ENCODE measurements around the gene CDH22. TPM values are rescaled to one million over a fixed set of nuclear protein-coding genes. Genes with fewer than 3 reads are reported as not detected.

CDH22 gene
- total and polyA plus RNA-seq, 9 of the 15 experiments (the other 6 are each of a cell fraction or from before 2014, with no cell fraction given) = 0.07 to 0.08 TPM; not detected in 7

DNA sequence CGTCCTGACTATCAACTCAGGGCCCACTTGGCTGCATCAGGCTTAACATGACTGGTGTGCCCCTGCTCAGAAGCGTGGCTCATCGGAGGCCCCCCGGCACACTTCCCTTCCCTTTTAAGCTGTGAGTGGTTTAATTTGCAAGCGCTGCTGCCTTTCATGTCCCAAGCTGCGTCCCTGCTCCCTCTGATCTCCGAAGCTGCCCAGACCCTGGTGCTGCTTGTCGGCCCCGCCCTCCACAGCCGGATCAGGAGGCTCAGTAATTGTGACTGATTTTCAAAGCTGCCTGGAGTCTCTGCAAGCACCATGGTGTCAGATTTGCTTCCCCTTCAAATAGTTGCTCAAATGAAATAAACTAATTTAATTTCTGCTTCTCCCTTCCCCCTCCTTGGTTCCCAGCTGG lies 71.1 kb downstream of the CDH22 start (continued):
- TF ChIP-seq SAP30 (IDR thresholded peaks at IDR 0.05; ENCODE audit: borderline replicate concordance, insufficient read depth, low read depth, low read length, poor library complexity, severe bottlenecking) (no peak), ZNF695 (CRISPR knock-in tag; IDR thresholded peaks at IDR 0.05) (no peak), RAD51 (IDR thresholded peaks at IDR 0.05; ENCODE audit: borderline replicate concordance, low read depth) (no peak)

DNA sequence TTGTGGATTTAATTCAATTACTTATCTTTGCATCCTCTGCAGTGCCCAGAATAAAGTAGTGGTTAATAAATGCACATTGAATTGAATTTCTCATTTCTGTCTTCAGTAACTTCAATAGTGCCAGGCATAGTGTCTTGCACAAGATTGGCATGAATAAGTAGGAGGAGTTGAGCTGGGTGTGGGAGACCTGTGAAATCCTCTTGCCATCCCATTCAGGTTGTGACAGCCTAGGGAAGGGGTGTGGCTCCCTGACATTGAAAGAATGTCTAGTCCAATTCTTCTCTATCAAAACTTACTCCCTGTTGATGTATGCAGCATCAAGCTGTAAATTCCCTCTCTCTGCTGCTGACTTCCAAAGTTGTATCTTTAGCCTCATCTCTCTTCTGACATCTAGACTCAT lies 73.2 kb downstream of the CDH22 start:
- TF ChIP-seq STAT5B (CRISPR knock-in tag; IDR thresholded peaks at IDR 0.05) (no peak), CHD4 (IDR thresholded peaks at IDR 0.05; ENCODE audit: insufficient read depth, insufficient replicate concordance, low read depth, low read length, poor library complexity, severe bottlenecking) (no peak), HNRNPUL1 (IDR thresholded peaks at IDR 0.05; ENCODE audit: low read length) (no peak), ADNP (tag; IDR thresholded peaks at IDR 0.05) (no peak), FOXA3 (CRISPR knock-in tag; conservative IDR thresholded peaks at IDR 0.05 in 1 of 2, IDR thresholded peaks at IDR 0.05 in 1 of 2) (no peak), CAMTA2 (CRISPR knock-in tag; conservative IDR thresholded peaks at IDR 0.05) (no peak), BRCA1 (IDR thresholded peaks at IDR 0.05) (no peak), BRCA1 (CRISPR knock-in tag; IDR thresholded peaks at IDR 0.05) (no peak), ZFPM2 (CRISPR knock-in tag; IDR thresholded peaks at IDR 0.05) (no peak), ZNF75A (CRISPR knock-in tag; IDR thresholded peaks at IDR 0.05) (no peak)
- TF ChIP-seq, protein P1, sequence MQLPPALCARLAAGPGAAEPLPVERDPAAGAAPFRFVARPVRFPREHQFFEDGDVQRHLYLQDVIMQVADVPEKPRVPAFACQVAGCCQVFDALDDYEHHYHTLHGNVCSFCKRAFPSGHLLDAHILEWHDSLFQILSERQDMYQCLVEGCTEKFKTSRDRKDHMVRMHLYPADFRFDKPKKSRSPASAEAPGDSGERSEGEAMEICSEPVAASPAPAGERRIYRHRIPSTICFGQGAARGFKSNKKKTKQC (CRISPR knock-in tag; IDR thresholded peaks at IDR 0.05) = no peak
- TF ChIP-seq, protein P2, sequence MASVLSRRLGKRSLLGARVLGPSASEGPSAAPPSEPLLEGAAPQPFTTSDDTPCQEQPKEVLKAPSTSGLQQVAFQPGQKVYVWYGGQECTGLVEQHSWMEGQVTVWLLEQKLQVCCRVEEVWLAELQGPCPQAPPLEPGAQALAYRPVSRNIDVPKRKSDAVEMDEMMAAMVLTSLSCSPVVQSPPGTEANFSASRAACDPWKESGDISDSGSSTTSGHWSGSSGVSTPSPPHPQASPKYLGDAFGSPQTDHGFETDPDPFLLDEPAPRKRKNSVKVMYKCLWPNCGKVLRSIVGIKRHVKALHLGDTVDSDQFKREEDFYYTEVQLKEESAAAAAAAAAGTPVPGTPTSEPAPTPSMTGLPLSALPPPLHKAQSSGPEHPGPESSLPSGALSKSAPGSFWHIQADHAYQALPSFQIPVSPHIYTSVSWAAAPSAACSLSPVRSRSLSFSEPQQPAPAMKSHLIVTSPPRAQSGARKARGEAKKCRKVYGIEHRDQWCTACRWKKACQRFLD (CRISPR knock-in tag; IDR thresholded peaks at IDR 0.05) = no peak
- TF ChIP-seq, protein P3, sequence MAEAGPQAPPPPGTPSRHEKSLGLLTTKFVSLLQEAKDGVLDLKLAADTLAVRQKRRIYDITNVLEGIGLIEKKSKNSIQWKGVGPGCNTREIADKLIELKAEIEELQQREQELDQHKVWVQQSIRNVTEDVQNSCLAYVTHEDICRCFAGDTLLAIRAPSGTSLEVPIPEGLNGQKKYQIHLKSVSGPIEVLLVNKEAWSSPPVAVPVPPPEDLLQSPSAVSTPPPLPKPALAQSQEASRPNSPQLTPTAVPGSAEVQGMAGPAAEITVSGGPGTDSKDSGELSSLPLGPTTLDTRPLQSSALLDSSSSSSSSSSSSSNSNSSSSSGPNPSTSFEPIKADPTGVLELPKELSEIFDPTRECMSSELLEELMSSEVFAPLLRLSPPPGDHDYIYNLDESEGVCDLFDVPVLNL (CRISPR knock-in tag; IDR thresholded peaks at IDR 0.05; ENCODE audit: low read depth) = no peak
- ChIA-PET CTCF (ENCODE audit: low intra/inter-chr PET ratio) (no interaction called here), POLR2A (interaction anchor here (1.2 kb wide), 1 partner anchor 11 kb away, joined by 3 read pairs; no protein-coding TSS in a partner anchor)
- Histone ChIP-seq H3K9me3 (replicated peaks; ENCODE audit: control insufficient read depth, insufficient read depth, low read depth, low read length) (no peaks in the 10 kb centered on the region), H3K4me1 (replicated peaks in 1 of 2; ENCODE audit: control insufficient read depth in 2 of 2, insufficient read depth in 2 of 2, low read length in 2 of 2) (no peaks in the 10 kb centered on the region), H4K20me1 (replicated peaks; ENCODE audit: control insufficient read depth, insufficient read depth, low read length) (peaks cover 20% of the 10 kb centered on the region; the same call in 1 of the 2 replicates), H3K36me3 (ENCODE audit: control insufficient read depth, insufficient read depth, low read length) (no peaks in the 10 kb centered on the region), H3K4me2 (ENCODE audit: insufficient read depth, low read length) (no peak overlapping the region), H3K27ac (ENCODE audit: extremely low read depth, low read depth, low read length) (no peak overlapping the region), H3K9me1 (ENCODE audit: control insufficient read depth, insufficient read depth, low read length) (no peaks in the 10 kb centered on the region), H2AFZ (ENCODE audit: low read depth, low read length) (no peak overlapping the region), H3K79me2 (ENCODE audit: control insufficient read depth, insufficient read depth, low read length) (no peaks in the 10 kb centered on the region), H3K4me3 (no peak overlapping the region), H3K9ac (ENCODE audit: insufficient read depth in 1 of 2, low read depth in 2 of 2, low read length in 2 of 2) (no peak overlapping the region), H3K27me3 (ENCODE audit: control insufficient read depth in 2 of 2, insufficient read depth in 2 of 2, low read length in 2 of 2) (peaks cover 0 to 18% of the 10 kb centered on the region in 2 experiments; a peak in 1 of 5 replicates)
- no TSS peak for BruUV-seq (replicated peaks)
- intact Hi-C loops (cut with micrococcal nuclease) (no loop called here), in situ Hi-C loops (cut with MboI) (no loop called here)
- FAIRE-seq = no peak
- no peak for DNase-seq (ENCODE audit: extremely low read depth in 1 of 4, low spot score in 3 of 4)
- ATAC-seq = no peak
